HCT116 (cell line): ENCODE measurements around the gene OR51E1. TPM values are rescaled to one million over a fixed set of nuclear protein-coding genes. Genes with fewer than 3 reads are reported as not detected.

Source experiments
- ATAC-seq: fragments of 200-7000 bp; cut with Tn5 transposase; 2 replicates; pipeline ENCODE4 v1.9.1; 2020; ENCODE audit warnings: mild to moderate bottlenecking, moderate library complexity
- BruUV-seq: library from RNA; stranded (reverse); fragments of 400-500 nt; replicated peaks from 2 replicates; lab custom pipeline; 2021; lab: Mats Ljungman, UMichigan
- CTCF ChIA-PET: fragments of 300-600 bp; sonication (Branson Sonifier 250); formaldehyde crosslinking; loops from one replicate; lab custom pipeline; 2021; ENCODE audit warnings: antibody characterized with exemption; lab: Charles Lee
- POLR2A ChIA-PET: fragments of 300-600, 350-600 bp; sonication (Branson Sonifier 250); formaldehyde crosslinking; loops from one replicate; lab custom pipeline; 2021; ENCODE audit warnings: antibody characterized with exemption; lab: Charles Lee
- RAD21 ChIA-PET, 2 experiments: fragments of 300-600 bp; sonication (Branson Sonifier 250); formaldehyde crosslinking; loops; one replicate each; lab custom pipeline; 2023; ENCODE audit warnings: low total read pairs in 2 of 2; ENCODE audit not compliant: uncharacterized antibody in 2 of 2, unreplicated experiment in 2 of 2, low non-redundant PET in 1 of 2; lab: Charles Lee
- DNase-seq: peaks from one replicate; pipeline ENCODE4 v3.0.0-alpha.2; 2010; ENCODE audit warnings: low read depth, low spot score
- H2AFZ ChIP-seq: fragments of 200-600 bp; shearing (Covaris generic), sonication (generic); 2 replicates; pipeline ENCODE4 v1.6.1; 2017; ENCODE audit warnings: low read depth, mixed run types, mixed read lengths, antibody characterized with exemption, low read length; ENCODE audit not compliant: poor library complexity, severe bottlenecking
- H3K27ac ChIP-seq: 2 replicates; pipeline ENCODE4 v1.5.1; 2012; ENCODE audit warnings: low read depth, low read length
- H3K27me3 ChIP-seq: fragments of 200-600 bp; sonication (generic); 2 replicates; pipeline ENCODE4 v1.6.1; 2016; ENCODE audit warnings: mixed run types, low read length, mixed read lengths; ENCODE audit not compliant: insufficient read depth
- H3K36me3 ChIP-seq, 2 experiments: fragments of 200-500 bp in 1 of 2; fragments of 200-600 bp in 1 of 2; sonication (Bioruptor generic) in 1 of 2; sonication (generic) in 1 of 2; 2 replicates each; pipeline versions ENCODE4 v1.5.1 to v1.6.1; 2014 to 2016; ENCODE audit warnings: low read length in 2 of 2, inconsistent platforms in 1 of 2, mixed read lengths in 1 of 2, mixed run types in 1 of 2; ENCODE audit not compliant: insufficient read depth in 2 of 2, control insufficient read depth in 1 of 2
- H3K4me1 ChIP-seq, 2 experiments: fragments of 200-600 bp in 1 of 2; sonication (generic) in 1 of 2; 2 replicates each; pipeline versions ENCODE4 v1.5.1 to v1.6.1; 2012 to 2017; ENCODE audit warnings: low read length in 2 of 2, inconsistent platforms in 1 of 2, mild to moderate bottlenecking in 1 of 2, mixed read lengths in 1 of 2, mixed run types in 1 of 2, moderate library complexity in 1 of 2; ENCODE audit not compliant: insufficient read depth in 2 of 2, control insufficient read depth in 1 of 2
- H3K4me2 ChIP-seq: fragments of 200-600 bp; sonication (generic); 2 replicates; pipeline ENCODE4 v1.6.1; 2017; ENCODE audit warnings: mixed run types, low read length, mixed read lengths
- H3K4me3 ChIP-seq, 2 experiments: fragments of 200-600 bp in 1 of 2; sonication (generic) in 1 of 2; replicated peaks in 1 of 2; 2 replicates each; pipeline ENCODE4 v1.5.1; 2011 to 2016; ENCODE audit warnings: low read length in 2 of 2, control low read depth in 1 of 2, low read depth in 1 of 2, mild to moderate bottlenecking in 1 of 2, mixed read lengths in 1 of 2, mixed run types in 1 of 2
- H3K79me2 ChIP-seq: fragments of 200-600 bp; sonication (generic); 2 replicates; pipeline ENCODE4 v1.6.1; 2017; ENCODE audit warnings: mild to moderate bottlenecking, mixed run types, low read length, moderate library complexity, mixed read lengths; ENCODE audit not compliant: insufficient read depth
- H3K9ac ChIP-seq: fragments of 200-600 bp; sonication (generic); 2 replicates; pipeline ENCODE4 v1.6.1; 2016; ENCODE audit warnings: low read length, mixed read lengths
- H3K9me2 ChIP-seq: fragments of 200-600 bp; sonication (generic), shearing (Covaris generic); 2 replicates; pipeline ENCODE4 v1.6.1; 2017; ENCODE audit warnings: mixed run types, mild to moderate bottlenecking, moderate library complexity; ENCODE audit not compliant: insufficient read depth
- H3K9me3 ChIP-seq, 2 experiments: fragments of 200-500 bp in 1 of 2; fragments of 200-600 bp in 1 of 2; sonication (Bioruptor generic) in 1 of 2; sonication (generic) in 1 of 2; 2 replicates each; pipeline ENCODE4 v1.6.1; 2014 to 2017; ENCODE audit warnings: low read length in 2 of 2, mixed read lengths in 2 of 2, inconsistent platforms in 1 of 2, low read depth in 1 of 2, mild to moderate bottlenecking in 1 of 2, mixed run types in 1 of 2, moderate library complexity in 1 of 2; ENCODE audit not compliant: control insufficient read depth in 1 of 2, insufficient read depth in 1 of 2
- H4K20me1 ChIP-seq: fragments of 200-600 bp; sonication (generic), shearing (Covaris generic); 2 replicates; pipeline ENCODE4 v1.6.1; 2017; ENCODE audit warnings: mixed run types, mild to moderate bottlenecking, moderate library complexity; ENCODE audit not compliant: insufficient read depth
- CEBPB ChIP-seq: IDR thresholded peaks from 2 replicates; pipeline ENCODE4 v1.6.1; 2012; ENCODE audit warnings: low read depth
- EZH2phosphoT487 ChIP-seq: fragments of 200-600 bp; IDR thresholded peaks from 2 replicates; pipeline ENCODE4 v1.6.1; 2018; ENCODE audit warnings: antibody characterized with exemption, borderline replicate concordance
- FOSL1 ChIP-seq: IDR thresholded peaks from 2 replicates; pipeline ENCODE4 v1.6.1; 2012; ENCODE audit warnings: low read depth
- JUND ChIP-seq: IDR thresholded peaks from 2 replicates; pipeline ENCODE4 v1.6.1; 2012
- MAX ChIP-seq: IDR thresholded peaks from 2 replicates; pipeline ENCODE4 v1.6.1; 2012
- REST ChIP-seq: IDR thresholded peaks from 2 replicates; pipeline ENCODE4 v1.6.1; 2012; ENCODE audit warnings: low read depth
- SIN3A ChIP-seq: IDR thresholded peaks from 2 replicates; pipeline ENCODE4 v1.6.1; 2012; ENCODE audit warnings: low read depth
- YY1 ChIP-seq: IDR thresholded peaks from 2 replicates; pipeline ENCODE4 v1.6.1; 2011; ENCODE audit warnings: low read length, low read depth, moderate library complexity, mild to moderate bottlenecking; ENCODE audit not compliant: insufficient replicate concordance; ENCODE audit errors: extremely low read depth
- ZFX ChIP-seq: fragments of 450-650 bp; IDR thresholded peaks from 2 replicates; pipeline ENCODE4 v1.6.1; 2017
- ZNF274 ChIP-seq: fragments of 200-500 bp; sonication (Bioruptor generic); IDR thresholded peaks from 2 replicates; pipeline ENCODE4 v1.6.1; 2014; ENCODE audit warnings: mild to moderate bottlenecking, low read depth, low read length, inconsistent platforms
- intact Hi-C: fragments of 100-400 bp; cut with micrococcal nuclease; formaldehyde crosslinking; loops from 2 replicates; pipeline ENCODE4 v1.10.0; 2022
- total RNA-seq: library from RNA; stranded (reverse); gene quantifications from one replicate; pipeline ENCODE4 v1.2.1, GENCODE V29; 2021; ENCODE audit not compliant: unreplicated experiment

The OR51E1 gene
- total RNA-seq, 1 experiment from 2014 or later, result not detected

DNA sequence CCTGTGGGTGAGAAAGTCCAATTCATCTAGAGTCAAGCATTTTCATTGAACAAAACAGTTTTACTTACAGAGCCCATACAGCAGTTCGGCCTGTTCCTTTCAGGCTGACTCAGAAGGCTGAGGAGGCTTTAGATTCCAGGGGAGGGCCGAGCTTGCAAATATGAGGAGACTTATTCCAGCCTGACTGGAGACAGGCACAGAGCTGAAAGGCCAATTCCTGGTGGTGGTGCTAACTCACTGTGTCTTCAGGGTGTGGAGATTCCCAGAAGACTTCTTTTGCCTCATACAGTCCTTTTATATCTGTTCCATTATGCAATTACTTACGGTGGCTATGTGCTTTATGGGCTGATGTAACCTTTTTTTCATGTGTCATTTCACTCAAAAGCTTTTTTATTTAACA lies 53.8 kb downstream of the OR51E1 start, which contains the start of gene OR51E2:
Gene OR51E2 (minus strand): TSS at position 269 of the 400 bp plus-strand sequence. CDS start 15,142 bp downstream, outside the sequence.
- Histone ChIP-seq H3K79me2 (no peaks in the 10 kb centered on the region), H3K9me2 (no peaks in the 10 kb centered on the region), H4K20me1 (no peaks in the 10 kb centered on the region), H3K36me3 (no peaks in the 10 kb centered on the region), H3K9ac (no peak within 1 kb of the TSS), H3K27ac (no peak within 1 kb of the TSS), H3K4me3 (no peak within 1 kb of the TSS), H3K9me3 (no peaks in the 10 kb centered on the region), H3K4me2 (no peak within 1 kb of the TSS), H2AFZ (no peak within 1 kb of the TSS), H3K4me1 (no peaks in the 10 kb centered on the region), H3K27me3 (peaks cover 45% of the 10 kb centered on the region)
- no peak for TF ChIP-seq JUND
- no peak for TF ChIP-seq SIN3A
- no peak for TF ChIP-seq EZH2phosphoT487
- no peak for TF ChIP-seq FOSL1
- TF ChIP-seq CEBPB, result no peak
- TF ChIP-seq ZFX, result no peak
- no peak for TF ChIP-seq MAX
- POLR2A ChIA-PET, result no interaction called here
- ATAC-seq (no peak), DNase-seq (no peak)
- intact Hi-C loops, result no loop called here
- CTCF ChIA-PET, result no interaction called here
- no TSS peak for BruUV-seq
- RAD21 ChIA-PET, result no interaction called here

GRCh38 chr11:4699697-4700435 lies 56.1 kb downstream of the OR51E1 start:
- Histone ChIP-seq H3K4me2 (no peak overlapping the region), H3K27me3 (peaks cover 58% of the 10 kb centered on the region), H3K9ac (no peak overlapping the region)
- CTCF ChIA-PET, result no interaction called here
- DNase-seq, result no peak
- TF ChIP-seq REST (no peak), MAX (no peak), ZNF274 (no peak), YY1 (no peak), FOSL1 (no peak)
- TF ChIP-seq, all 23 proteins: peak for 0
- Histone ChIP-seq H3K4me1 (no peaks in the 10 kb centered on the region), H3K36me3 (no peaks in the 10 kb centered on the region), H3K9me3 (no peaks in the 10 kb centered on the region), H3K4me3 (no peak overlapping the region), H4K20me1 (no peaks in the 10 kb centered on the region), H3K27ac (no peak overlapping the region), H3K9me2 (no peaks in the 10 kb centered on the region), H3K79me2 (no peaks in the 10 kb centered on the region), H2AFZ (no peak overlapping the region)
- intact Hi-C loops, result no loop called here
- no peak for ATAC-seq
- no TSS peak for BruUV-seq
- ChIA-PET RAD21 (no interaction called here), POLR2A (no interaction called here)
